Breast epithelium (tissue), 4 donors: ENCODE data around the gene BATF. TPM values are rescaled to one million over a fixed set of nuclear protein-coding genes. Genes with fewer than 3 reads are reported as not detected.

Source experiments
- DNase-seq, 2 donors: peaks; one replicate each; pipeline ENCODE4 v3.0.0-alpha.2; 2019; ENCODE audit warnings: low spot score in 2 of 2
- H3K27ac ChIP-seq, 2 donors: fragments of 200-600 bp; sonication (generic) in 1 of 2; one replicate each; pipeline ENCODE4 v1.5.1; 2016 to 2019; ENCODE audit warnings: mild to moderate bottlenecking in 1 of 2
- H3K27me3 ChIP-seq, 2 donors: fragments of 200-600 bp; sonication (generic) in 1 of 2; one replicate each; pipeline versions ENCODE4 v1.5.1 to v1.6.0; 2017 to 2019; ENCODE audit warnings: control low read depth in 1 of 2, mild to moderate bottlenecking in 1 of 2
- H3K36me3 ChIP-seq: fragments of 200-600 bp; one replicate; pipeline ENCODE4 v1.5.1; 2019
- H3K4me1 ChIP-seq, 2 donors: fragments of 200-600 bp; sonication (generic); one replicate each; pipeline ENCODE4 v1.5.1; 2016 to 2019; ENCODE audit warnings: control low read depth in 1 of 2
- H3K4me3 ChIP-seq, 3 donors: fragments of 200-600 bp; sonication (generic); 1 replicate in 2 of 3; 2 replicates in 1 of 3; pipeline ENCODE4 v1.5.1; 2016 to 2019; ENCODE audit warnings: mild to moderate bottlenecking in 3 of 3, moderate library complexity in 2 of 3
- H3K9me3 ChIP-seq, 2 donors: fragments of 200-600 bp; sonication (generic) in 1 of 2; one replicate each; pipeline ENCODE4 v1.5.1; 2016 to 2019; ENCODE audit warnings: control low read depth in 1 of 2
- POLR2A ChIP-seq: fragments of 450-650 bp; IDR thresholded peaks from one replicate; pipeline ENCODE4 v1.6.1; 2016; ENCODE audit warnings: antibody characterized with exemption, mild to moderate bottlenecking, moderate library complexity
- POLR2AphosphoS5 ChIP-seq, 3 donors: sonication (generic); formaldehyde crosslinking; IDR thresholded peaks; one replicate each; pipeline ENCODE4 v1.6.1; 2017; ENCODE audit warnings: antibody characterized with exemption in 3 of 3
- intact Hi-C: fragments of 100-400 bp; cut with DNase I; formaldehyde crosslinking; loops from one replicate; pipeline ENCODE4 v1.15.1; 2023; ENCODE audit warnings: low total_unique reads
- total RNA-seq, 3 donors: library from RNA; depleted of rRNA; stranded (reverse); fragments of >200 nt; gene quantifications; one replicate each; pipeline ENCODE4 v1.1.0, GENCODE V29; 2016
- TF ChIP-seq, protein P1 (sequence below), 3 donors: fragments of 450-650 bp; IDR thresholded peaks; one replicate each; pipeline ENCODE4 v1.5.1; 2016 to 2017; ENCODE audit warnings: antibody characterized with exemption in 3 of 3, mild to moderate bottlenecking in 3 of 3, moderate library complexity in 3 of 3

The BATF gene
- total RNA-seq, 3 donors from 2014 or later = 15.7 to 43.6 (median 34.7) TPM

DNA sequence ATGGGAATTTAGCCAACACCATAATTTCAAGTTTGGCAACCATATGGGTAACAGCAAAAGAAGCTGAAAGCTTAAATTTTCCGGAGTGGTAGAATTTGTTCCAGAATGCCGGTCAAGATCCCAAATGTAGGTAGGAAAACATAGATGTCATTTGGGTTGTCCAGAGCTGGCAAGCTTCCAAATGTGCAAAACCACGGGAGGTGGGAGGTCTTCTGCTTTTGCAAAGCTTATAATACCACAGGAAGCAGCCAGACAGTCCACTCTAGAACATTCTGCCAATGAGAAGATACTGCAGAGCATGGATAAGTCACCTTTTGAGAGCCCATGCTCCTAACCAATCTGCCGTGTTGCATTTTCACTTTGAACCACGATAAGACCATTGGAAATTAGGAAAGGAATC, 26.4 kb upstream of the BATF start:
- TF ChIP-seq, protein P1, sequence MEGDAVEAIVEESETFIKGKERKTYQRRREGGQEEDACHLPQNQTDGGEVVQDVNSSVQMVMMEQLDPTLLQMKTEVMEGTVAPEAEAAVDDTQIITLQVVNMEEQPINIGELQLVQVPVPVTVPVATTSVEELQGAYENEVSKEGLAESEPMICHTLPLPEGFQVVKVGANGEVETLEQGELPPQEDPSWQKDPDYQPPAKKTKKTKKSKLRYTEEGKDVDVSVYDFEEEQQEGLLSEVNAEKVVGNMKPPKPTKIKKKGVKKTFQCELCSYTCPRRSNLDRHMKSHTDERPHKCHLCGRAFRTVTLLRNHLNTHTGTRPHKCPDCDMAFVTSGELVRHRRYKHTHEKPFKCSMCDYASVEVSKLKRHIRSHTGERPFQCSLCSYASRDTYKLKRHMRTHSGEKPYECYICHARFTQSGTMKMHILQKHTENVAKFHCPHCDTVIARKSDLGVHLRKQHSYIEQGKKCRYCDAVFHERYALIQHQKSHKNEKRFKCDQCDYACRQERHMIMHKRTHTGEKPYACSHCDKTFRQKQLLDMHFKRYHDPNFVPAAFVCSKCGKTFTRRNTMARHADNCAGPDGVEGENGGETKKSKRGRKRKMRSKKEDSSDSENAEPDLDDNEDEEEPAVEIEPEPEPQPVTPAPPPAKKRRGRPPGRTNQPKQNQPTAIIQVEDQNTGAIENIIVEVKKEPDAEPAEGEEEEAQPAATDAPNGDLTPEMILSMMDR (IDR thresholded peaks at IDR 0.05) = no peak
- TF ChIP-seq POLR2A (no peak), POLR2AphosphoS5 (IDR thresholded peaks at IDR 0.05) (no peak)
- H3K27me3 ChIP-seq = no peaks in the 10 kb centered on the region
- H3K4me1 ChIP-seq = no peaks in the 10 kb centered on the region
- no peak overlapping the region for H3K27ac ChIP-seq
- no peak for DNase-seq
- no peaks in the 10 kb centered on the region for H3K9me3 ChIP-seq
- H3K4me3 ChIP-seq = no peak overlapping the region
- no peaks in the 10 kb centered on the region for H3K36me3 ChIP-seq
- intact Hi-C loops = no loop called here

DNA sequence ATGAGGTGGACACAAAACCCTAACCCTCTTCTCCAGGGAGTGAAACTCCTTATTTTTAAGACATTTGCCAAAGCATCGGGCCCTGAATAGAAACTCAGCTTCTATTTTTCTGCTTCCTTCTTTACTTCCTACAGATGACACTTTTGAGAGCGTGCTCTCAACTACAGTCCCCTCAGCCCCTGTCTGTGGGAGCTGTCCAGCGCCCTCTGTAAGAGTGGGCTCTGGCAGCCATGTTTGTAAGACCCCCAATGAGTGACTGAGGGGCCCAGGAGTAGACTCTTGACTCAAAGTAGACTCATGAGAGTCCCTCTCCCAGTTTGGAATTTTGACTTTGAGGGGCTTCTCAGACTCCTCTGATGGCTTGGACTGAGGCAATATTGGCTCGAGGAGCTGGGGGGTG, 25.5 kb upstream of the BATF start:
- H3K4me1 ChIP-seq = no peaks in the 10 kb centered on the region
- no peaks in the 10 kb centered on the region for H3K27me3 ChIP-seq
- DNase-seq = no peak
- no peaks in the 10 kb centered on the region for H3K36me3 ChIP-seq
- no peak overlapping the region for H3K4me3 ChIP-seq
- H3K9me3 ChIP-seq = no peaks in the 10 kb centered on the region
- no peak overlapping the region for H3K27ac ChIP-seq
- intact Hi-C loops = no loop called here
- TF ChIP-seq, protein P1 (IDR thresholded peaks at IDR 0.05) = no peak
- TF ChIP-seq POLR2A = no peak
- no peak for TF ChIP-seq POLR2AphosphoS5 (IDR thresholded peaks at IDR 0.05)

DNA sequence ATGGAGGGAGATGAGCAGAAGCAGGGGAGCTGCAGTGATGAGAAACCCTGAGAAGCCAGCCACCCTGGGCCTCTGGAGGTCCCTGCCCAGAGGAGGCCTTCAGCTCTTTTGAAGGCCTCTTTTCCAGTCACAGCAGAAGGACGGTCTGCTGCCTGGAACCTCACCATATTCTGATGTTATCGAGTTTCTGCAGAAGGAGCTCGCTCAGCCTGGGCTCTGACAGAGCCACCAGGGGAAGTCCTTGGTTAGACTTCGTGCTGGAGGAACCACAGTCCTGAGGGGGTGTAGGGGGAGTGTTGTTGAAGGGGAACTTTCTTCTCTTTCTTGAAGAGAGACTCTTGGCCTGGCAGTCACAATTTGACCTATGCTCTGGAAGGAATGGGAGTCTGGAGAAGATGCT, 25.1 kb upstream of the BATF start:
- intact Hi-C loops = no loop called here
- Histone ChIP-seq H3K4me1 (no peaks in the 10 kb centered on the region), H3K9me3 (no peaks in the 10 kb centered on the region), H3K27me3 (no peaks in the 10 kb centered on the region), H3K4me3 (no peak overlapping the region), H3K27ac (no peak overlapping the region), H3K36me3 (no peaks in the 10 kb centered on the region)
- TF ChIP-seq, protein P1 (IDR thresholded peaks at IDR 0.05) = no peak
- TF ChIP-seq POLR2A (no peak), POLR2AphosphoS5 (IDR thresholded peaks at IDR 0.05) (no peak)
- DNase-seq = no peak

DNA sequence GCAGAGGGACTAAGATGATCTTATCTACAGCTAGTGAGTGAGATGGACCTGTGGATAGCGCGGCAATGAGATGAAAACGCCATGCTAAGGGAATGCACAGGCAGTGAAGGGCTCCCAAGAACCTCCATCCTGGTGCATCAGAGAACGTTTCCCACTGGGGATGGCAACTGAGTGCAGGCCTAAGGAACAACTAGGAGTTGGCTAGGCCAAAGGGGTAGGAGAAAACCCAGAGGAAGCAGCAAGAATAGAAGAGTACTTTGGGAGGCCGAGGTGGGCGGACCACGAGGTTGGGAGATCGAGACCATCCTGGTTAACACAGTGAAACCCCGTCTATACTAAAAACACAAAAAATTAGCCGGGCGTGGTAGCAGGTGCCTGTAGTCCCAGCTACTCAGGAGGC, 24.6 kb upstream of the BATF start:
- intact Hi-C loops = no loop called here
- TF ChIP-seq, protein P1 (IDR thresholded peaks at IDR 0.05) = no peak
- TF ChIP-seq POLR2A (no peak), POLR2AphosphoS5 (IDR thresholded peaks at IDR 0.05) (no peak)
- H3K4me1 ChIP-seq = no peaks in the 10 kb centered on the region
- H3K9me3 ChIP-seq = no peaks in the 10 kb centered on the region
- H3K4me3 ChIP-seq = no peak overlapping the region
- H3K27me3 ChIP-seq = no peaks in the 10 kb centered on the region
- H3K27ac ChIP-seq = no peak overlapping the region
- no peaks in the 10 kb centered on the region for H3K36me3 ChIP-seq
- DNase-seq = no peak

DNA sequence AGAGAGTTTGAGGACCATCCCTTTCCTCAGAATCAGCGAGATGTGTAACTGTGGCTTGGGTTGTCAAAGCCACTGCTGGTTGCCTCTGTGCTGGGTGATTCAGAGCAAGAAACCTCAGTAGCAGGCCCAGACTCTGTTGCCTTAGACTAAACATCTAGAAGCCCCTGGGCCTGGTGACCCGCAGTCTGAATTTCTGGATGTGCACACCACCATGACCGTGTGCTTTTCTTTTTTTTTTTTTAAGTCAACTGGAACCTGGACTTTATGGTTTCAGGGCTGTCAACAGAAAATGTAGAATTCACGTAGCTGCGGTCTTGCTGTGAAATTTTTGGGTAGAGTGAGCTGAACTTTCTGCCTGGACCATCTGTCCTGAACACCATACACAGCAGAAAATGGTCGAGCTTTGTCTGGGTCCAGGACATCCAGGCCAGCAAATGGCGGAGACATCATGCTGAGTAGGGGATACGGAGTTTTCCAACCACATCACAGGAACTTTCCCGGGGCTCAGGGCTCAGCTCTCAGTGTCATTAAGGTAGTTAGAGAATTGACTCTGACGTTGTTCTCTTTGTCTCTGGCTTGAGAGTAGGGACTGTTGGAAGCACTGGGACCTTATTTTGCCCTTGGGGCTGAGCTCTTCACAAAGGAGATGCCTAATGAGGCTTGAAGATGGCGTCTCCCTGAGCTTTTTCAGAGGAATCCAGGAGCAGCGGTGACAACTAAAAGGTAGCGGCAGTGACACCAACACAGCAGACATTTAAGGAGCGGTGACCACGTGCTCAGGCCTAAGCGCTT, 23.0 kb upstream of the BATF start:
- no peak for DNase-seq
- H3K36me3 ChIP-seq = no peaks in the 10 kb centered on the region
- H3K27me3 ChIP-seq = no peaks in the 10 kb centered on the region
- no peak overlapping the region for H3K27ac ChIP-seq
- no peaks in the 10 kb centered on the region for H3K9me3 ChIP-seq
- H3K4me3 ChIP-seq = no peak overlapping the region
- intact Hi-C loops = no loop called here
- no peaks in the 10 kb centered on the region for H3K4me1 ChIP-seq
- TF ChIP-seq POLR2AphosphoS5 (IDR thresholded peaks at IDR 0.05) (no peak), POLR2A (no peak)
- TF ChIP-seq, protein P1 (IDR thresholded peaks at IDR 0.05) = no peak
